OCI-M2 (cell line): ENCODE results near the gene HIVEP2.

ENCODE experiments used
- DNase-seq: peaks from one replicate; lab custom pipeline; 2025; ENCODE audit not compliant: unreplicated experiment; lab: John Stamatoyannopoulos, UW

The HIVEP2 gene

DNA sequence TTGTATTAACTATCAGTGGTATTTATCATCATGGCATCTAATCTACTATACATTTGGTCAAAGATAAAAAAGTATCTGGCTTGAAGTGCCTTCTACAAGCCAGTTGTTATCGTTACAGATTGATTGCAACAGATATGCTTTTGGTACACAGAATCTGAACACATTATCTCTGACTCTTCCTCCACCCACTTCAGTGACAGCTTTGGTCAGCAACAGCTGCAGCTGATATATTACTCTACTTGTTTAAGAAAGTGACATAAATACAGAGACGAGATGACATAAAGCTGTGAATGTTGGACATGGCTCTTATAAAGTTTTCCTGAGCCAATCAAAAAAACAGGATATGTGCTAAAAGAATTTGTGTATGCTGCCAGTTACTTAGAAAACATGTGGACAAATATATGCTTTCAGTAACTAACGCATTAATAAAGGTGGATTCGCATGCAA lies 77.6 kb downstream of the HIVEP2 start:
- no peak for DNase-seq

DNA sequence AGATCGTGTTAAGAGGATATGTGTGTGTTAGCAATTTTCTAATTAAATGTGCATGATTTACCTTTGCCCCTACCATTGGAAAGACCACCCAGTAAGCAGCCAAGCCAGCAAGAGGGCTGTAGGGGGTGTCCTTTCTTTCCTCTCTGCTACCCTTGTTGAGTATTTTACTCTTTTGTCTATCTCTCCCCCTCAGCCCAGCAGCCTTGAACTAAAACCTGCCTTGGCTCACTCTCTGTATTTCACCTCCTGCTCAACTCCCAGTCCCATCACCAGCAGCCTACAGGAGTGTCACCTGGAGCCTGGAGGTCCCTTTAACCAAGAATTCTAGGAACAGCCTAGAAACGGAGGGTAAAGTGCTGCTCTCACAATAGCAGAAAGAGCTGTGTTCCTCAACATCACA lies 81.0 kb downstream of the HIVEP2 start:
- no peak for DNase-seq

DNA sequence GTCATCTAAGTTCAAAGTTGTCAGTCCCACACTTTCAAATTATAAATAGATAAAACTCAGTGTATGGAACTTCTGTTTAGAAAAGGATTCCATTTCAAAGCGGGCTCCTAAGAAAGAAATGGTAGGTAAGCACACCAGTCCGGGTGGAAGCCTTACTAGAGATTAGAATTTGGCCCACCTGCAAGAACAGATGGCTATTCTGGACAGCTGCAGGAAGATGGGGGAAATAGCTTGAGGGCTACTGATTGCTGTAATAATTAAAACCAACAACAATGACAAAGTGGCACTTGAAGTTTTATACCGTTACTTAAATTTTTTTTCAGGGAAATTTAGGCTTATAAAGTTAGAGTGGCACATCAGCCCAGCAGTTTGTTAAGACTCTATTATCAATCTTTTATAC lies 83.3 kb downstream of the HIVEP2 start:
- no peak for DNase-seq

DNA sequence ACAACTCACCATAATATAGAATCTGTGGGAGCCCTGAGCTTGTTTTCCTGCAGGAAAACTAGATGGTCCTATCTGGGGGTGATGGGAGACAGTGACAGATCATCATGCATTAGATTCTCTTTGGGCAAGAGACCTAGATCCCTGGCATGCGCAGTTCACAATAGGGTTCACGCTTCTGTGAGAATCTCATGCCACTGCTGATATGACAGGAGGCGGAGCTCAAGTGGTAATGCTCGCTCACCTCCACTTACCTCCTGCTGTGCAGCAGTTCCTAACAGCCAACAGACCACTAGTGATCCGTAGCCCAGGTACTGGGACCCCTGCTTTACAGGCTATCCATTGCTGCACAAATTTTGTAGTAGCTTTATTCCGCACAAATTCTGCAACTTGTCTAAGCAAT lies 84.5 kb downstream of the HIVEP2 start:
- no peak for DNase-seq

DNA sequence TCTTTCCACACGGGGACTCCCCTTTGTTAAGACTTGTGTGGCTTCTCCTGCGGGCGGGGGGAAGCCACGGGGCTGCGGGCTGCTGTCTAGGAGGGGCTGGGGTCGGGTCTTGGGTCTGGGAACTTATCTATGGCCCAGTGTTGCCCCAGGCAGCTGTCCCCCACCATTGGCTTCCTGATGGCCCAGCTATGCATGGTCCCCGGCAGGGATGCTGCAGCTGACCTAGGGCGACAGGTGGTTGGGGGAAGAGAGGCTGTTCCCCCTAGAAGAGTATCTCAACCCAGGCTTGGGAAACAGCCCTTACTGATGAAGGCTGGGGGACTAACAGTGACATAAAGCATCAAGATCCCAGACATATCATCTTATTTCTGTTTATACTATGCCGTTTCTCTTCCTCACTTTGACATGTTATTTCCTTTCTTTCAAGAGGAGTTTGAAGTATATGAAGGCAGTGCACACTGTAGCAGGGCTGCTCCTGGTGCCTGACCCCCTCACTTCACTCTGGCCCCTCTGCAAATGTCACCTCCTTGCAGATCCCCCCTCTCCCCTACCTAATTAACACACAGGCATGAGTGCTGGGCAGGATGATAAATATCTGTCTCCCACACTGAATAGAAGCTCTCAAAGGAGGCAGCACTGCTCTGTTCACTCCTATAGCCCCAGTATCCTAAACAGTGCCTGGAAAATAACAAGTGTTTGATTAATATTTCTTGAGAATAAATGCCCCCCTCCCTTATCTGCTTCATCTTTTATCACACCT lies 87.0 kb downstream of the HIVEP2 start:
- no peak for DNase-seq

DNA sequence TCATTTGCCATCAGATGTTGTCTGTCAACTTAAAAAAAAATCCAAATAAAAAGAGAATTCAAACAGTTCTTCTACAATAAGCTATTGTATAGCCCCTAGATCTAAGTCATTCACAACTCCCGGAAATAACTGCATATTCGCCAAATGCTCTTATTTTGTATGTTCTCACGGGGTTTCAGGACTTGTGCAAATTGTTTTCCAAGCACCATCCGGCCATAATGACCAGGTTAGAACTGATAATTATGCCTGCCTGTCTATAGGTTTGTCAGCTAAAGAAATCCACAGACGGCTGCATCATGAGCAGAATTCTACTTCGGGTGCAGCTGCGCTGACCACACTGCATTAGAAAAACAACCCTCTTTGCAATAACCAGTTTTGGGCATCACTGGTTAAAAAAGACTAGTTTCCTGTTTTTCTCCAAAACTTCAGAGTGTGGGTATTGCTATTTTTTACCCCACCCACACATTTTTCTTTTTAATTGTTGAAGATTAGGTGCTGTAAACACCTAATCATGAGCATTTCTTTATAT lies 87.7 kb downstream of the HIVEP2 start:
- DNase-seq, result no peak

DNA sequence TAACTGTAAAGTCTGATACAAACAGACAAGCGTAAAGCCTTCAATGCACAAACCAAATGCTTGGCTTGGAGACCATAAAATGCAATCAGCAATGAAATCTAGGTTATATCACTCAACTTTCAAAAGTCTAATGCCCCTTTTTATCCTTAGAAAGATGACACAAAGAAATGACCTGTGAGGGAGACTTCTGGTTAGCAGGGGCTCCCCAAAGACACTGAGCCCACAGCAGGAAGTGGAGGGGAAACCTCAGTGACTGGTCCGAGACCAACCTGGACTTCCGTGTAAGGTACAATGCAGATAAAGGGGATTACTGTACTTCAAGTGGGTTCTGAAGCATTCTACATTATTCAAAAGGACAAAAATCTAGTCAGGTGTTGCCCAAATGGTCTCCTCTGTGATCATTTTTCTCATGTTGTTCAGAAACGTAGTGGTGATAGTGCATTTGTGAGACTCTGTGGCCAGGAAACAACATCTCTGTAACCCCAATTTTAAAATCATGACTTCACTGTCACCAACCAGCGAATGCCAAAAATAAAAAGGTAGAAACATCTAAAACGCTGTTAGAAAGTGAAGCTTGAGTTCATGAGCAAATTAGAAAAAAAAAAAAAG lies 88.2 kb downstream of the HIVEP2 start:
- DNase-seq, result no peak

DNA sequence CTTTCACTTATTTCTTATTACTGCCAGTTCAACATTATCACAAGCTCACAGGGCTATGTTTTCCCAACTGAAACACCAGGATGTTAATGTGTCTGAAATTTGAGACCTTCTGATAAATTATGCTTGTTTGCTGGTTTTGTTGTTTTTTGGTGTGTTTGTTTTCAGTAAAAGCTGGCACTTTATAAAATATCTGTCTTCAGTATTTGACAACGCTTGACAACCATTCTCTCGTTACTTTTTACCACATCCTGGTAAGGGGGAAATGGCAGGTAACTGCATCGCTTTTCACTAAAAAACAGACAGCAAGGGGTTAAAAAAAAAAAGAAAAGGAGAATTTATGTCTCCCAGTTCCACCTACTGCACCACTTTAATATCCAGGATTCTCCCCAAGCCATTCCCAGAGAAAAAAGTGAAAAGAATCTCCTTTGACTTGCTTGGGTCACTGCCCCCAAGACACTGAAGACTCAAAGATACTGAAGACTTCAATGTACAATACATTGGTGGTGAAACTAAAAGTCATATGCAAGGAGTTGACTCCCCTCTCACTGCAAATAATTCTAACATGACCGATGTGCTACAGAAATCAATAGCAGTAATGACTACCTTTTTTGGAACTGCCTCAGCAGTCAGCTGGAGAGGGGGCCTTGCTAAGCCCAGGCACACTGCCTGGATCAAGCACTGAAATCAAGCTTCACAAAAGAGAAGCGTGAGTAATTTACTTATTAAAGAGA lies 88.9 kb downstream of the HIVEP2 start:
- DNase-seq, result no peak

DNA sequence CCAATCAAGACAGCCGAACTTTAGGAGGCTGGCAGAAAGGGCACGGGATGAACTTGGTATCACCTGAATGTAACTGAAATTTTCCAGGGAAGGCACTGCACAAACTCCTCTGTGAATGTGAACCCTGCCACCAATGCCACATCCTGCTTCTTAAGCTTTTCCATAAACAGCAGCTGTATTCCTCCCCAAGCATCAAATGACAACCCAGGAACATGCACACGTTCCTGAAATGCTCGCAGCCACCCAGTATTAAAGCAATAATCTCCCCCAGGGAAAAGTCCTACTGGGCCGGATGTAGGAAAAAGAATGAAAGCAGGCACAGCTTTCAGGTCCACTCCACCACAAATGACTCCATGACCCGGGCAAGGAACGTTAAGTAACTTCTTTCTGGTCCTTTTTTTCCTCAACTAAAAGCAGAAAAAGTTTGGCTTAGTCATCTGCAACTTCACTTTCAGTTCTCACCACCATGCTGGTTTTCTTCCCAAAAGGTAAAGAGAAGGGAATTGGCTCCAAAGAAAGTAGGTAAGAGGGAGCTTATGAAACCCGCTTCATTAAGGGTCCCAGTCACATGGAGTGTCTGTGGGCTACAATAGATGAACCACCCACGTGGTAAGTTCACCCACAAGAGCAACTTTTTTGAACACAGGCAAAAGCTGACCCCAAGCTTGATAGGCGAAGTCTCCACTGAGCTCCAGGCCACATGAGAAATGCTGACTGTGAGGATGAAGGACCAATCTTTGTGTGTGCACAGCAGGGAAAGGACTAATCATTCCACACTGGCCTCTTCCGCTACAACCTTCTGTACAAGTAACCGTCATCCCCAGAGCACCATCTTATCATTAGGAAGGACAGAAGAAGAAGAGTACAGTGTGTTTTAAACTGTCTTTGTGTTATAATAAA lies 90.1 kb downstream of the HIVEP2 start:
- no peak for DNase-seq

DNA sequence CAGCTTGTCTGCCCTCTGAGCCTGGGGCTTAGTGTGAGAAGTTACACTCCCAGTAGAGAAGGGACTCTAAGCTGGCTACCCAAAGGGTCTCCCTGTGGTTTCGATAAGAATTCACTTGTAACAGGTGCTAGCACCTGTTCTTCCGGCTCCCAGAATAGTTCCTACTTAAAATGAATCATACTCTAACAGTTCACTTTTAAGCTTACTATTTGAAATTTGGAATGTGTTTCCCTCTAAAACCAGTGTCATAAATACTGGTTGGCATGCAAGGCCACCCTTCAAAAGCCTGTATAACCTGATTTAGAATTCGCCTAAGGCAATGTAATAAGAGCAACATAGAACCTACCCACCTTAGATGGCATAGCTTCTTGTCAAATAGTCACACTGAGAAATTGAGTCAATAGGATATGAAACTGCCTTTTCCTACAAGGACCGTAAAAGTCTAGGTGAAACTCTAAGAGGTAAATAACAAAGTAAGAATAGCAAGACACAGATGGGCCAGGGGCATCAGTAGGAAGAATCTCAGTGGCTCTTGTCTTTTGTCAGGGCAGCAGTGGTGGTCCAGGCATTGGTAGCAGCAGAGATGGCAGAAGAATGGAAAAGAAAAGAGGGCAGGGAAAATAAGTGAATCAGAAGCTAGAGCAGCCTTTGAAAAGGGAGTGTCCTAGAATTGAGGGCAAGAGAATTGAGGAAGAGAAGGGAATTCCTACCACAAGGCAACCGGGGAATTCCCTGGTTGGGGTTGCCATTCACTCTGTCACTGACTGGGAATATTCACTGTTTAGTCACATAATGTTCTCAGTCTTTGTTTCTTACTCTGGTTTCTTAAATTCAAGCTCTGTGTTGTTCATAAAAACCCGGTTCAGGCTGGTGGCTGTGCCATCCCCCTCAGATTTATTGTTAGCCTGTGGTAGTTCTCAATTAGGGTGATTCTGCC lies 91.5 kb downstream of the HIVEP2 start:
- no peak for DNase-seq

DNA sequence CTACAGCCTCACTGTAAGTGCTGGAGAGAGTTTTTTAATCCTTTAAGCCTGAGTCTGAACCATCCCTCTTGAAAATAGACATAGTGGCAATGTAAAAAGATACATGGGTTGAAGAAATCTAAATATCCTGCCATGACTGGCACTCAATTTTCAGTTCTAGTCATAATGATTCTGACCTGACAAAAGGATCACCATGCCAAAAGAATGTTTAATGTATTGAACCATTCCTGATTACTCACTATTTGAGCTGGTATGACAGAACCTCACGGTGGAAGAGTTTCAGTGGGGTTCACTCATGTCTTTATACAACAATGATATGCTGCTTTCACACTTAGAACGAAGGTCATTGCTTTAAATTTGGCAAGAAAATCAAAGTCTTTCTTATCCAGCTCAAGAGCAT lies 93.4 kb downstream of the HIVEP2 start:
- DNase-seq, result no peak

DNA sequence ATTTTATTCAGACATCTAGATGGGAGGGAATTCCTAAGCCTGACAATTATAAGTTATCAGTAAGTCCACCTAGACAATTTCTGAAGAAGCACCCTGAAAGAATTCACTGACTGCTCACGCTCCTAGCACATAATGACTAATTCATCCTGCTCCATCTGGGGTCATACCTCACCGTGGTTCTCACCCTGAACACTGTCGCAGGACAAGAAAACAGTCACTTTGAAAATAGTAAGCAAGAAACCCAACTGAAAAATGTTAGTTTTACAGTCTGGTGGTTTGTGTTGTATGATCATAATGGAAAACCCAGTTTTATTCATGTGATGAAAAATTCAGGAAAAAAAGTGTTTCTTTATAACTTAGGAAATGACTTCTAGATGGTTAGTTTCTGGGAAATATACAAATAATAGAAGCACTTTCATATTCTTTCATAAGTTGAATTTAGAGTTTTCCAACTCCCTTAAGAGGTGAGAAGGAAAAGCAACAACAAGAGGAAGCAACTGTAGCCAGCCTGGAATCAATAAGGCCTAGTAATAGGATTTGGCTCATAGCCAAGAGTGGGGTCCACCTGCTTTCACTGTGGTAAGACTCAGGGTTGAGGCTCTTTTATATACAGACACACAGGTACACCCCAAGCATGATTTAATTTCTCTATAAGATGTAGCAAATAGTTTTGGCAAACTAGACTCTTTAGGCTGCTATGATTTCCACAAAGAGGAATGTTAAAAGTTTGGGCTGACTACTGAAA lies 94.1 kb downstream of the HIVEP2 start:
- no peak for DNase-seq

DNA sequence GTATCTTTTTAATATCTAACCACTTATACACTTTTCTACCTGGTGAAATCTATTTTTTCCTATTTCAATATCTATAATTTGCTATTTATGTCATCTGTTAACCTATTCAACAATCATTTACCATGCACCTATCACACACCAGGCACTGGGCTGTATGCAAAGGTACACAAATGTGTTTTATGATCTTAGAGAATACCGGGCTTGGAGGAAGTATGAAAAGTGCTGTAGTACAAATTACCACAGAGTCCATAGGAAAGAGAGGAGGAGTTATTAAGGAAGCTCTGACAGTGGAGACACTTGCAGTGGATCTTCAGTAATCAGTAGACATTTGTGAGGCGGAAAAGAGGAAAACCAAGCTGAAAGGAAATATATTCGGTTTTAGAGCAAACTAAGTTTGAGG lies 96.0 kb downstream of the HIVEP2 start:
- no peak for DNase-seq

DNA sequence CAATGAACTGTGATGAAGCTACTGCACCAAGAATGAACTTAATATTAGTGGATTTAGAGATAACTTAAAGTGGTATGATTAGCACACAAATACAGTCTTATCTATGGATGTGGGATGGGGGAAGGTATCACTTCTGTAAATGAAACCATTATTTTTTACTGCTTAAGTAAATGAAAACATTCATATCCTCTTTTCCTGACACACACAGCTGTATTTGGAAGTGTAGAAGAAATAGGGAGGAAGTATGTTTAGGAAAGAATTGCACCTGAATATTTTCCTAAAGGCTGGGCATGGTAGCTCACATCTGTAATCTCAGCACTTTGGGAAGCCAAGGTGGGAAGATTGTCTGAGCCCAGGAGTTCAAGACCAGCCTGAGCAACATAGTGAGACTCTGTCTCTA lies 96.8 kb downstream of the HIVEP2 start:
- DNase-seq, result no peak

DNA sequence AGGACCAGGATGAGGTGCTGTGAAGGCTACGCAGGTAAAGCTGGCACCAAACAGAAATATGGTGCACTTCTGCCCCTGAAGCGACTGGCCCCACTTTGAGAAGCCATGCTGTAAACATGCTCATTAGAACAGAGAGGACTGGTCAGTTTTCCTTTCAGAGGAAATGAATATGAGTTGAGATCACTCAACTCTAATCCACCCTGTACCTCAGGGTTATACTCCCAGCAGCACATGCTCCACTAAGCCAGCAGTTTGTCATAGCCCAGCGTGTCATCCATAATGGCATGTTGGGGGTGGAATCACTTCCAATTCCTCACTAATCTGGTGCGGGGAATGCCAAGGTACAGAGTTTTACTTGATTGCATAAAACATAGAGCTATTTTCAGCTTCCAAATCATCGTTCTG lies 98.1 kb downstream of the HIVEP2 start:
- no peak for DNase-seq

DNA sequence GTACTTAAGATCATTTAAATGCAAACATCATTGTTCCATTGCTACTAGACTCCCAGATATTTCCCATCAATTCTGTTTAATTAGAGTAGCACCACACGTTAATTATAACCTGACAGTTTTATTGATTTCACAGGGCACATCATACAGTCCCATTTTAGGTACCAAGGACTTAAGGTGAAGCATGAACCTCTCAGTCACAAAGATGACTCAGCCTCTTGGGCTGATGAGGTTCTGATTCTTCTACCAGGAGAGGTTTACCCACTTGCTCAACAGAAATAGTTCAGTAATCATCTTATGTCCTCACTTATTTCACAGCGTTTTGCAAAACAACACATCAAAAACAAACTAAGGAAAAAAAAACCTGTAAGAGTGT lies 98.5 kb downstream of the HIVEP2 start:
- no peak for DNase-seq

DNA sequence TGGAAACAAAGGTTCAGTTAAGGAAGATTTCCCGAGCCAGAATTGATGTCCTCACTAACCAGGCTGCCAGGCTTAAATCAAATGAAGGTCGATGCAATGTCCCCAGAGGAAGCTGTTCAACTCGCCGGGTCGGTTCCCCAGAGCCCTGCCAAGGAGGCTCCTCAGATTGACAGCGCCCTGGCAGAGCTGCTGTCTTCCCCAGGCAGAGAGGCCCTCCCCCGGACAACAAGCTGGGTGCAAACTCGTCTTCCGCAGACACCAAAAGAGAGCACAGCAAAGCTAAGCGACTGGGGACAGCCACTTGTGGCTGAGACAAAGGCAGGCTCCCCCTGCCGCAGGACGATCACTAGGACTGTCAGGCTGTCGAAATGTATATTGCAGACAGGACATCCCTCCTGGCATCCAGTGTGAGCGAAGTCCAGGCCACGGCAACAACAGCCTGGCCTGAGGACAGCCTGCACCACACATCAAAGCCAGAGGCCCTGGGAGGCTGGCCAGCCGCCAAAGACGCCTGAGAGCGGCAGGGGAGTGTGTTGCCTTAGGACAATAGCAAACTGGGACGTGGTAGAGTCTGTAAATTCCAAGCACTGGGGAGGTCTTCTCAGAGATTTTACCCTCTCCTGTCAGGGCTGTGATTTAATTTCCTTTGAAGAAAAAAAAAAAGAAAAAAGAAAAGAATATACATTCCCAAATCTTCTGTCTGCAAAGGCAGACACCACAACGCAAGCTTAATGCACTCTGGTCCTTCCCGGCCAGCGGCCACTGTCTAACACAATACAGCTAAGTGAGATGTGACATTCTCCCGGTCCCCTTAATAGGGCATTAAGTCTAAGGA lies 99.1 kb downstream of the HIVEP2 start:
- DNase-seq, result no peak

DNA sequence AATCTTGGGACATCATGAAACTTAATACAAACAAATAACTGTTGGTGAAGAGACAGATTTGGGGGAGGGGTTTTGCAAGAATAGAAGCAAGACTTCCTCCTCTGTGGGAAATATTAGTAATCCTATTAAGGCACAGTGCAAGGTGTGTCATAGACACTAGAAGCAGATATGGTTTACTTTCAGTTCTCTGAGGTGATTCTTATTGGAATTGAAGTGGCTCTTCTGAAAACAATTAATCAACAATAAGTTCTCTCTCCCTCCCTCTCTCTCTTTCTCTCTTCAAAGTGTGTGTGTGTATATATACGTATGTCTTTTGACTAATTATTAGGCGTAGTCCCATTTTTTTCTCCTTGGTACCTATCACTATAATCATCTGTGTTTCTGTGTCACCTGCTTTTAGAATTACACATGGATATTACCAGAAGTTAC lies 99.8 kb downstream of the HIVEP2 start:
- no peak for DNase-seq
